ENCODE results near the gene METTL4.

Gene METTL4, protein sequence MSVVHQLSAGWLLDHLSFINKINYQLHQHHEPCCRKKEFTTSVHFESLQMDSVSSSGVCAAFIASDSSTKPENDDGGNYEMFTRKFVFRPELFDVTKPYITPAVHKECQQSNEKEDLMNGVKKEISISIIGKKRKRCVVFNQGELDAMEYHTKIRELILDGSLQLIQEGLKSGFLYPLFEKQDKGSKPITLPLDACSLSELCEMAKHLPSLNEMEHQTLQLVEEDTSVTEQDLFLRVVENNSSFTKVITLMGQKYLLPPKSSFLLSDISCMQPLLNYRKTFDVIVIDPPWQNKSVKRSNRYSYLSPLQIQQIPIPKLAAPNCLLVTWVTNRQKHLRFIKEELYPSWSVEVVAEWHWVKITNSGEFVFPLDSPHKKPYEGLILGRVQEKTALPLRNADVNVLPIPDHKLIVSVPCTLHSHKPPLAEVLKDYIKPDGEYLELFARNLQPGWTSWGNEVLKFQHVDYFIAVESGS

DNA sequence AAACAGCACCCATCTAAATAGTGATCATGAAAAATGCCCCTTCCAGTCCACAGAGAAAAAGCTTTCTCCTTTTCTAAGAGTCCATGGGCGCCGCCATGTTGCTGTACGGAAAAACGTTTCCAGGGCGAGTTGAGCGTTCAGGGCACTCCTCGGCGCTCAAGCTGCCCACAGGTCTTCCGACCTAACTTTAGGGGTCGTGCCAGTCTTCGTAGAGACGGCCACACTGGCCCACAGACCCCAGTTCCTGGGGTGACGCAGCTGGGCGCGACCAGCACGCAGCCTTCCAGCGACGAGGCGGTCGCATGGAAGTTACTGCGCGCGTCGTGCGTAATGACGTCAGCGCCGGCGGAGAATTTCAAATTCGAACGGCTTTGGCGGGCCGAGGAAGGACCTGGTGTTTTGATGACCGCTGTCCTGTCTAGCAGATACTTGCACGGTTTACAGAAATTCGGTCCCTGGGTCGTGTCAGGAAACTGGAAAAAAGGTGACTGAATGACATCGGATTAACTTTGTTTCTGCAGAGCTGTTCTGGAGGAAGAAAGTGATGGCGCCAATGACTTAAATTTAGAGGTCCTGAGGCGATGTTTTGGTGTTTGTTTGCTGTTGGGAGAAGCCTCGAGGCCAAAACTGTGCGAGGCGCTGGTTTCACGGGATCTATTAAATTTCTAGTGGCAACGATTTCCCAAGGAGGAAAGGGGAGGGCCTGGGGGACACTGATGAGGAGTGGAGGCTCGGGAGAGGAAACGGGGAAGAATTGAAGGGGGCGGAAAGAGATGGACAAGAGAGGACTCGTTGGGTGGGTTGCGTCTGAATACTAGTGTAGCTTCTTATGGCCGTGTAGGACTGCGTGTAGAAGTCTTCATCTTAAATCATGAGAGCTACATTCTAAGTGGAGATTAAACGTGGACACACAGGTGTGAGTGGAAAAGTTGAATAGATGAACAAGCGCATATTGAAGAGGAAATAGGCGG is at the start of gene METTL4, which contains the start of gene NDC80:
TSS of gene METTL4 (minus strand) at position 306 of the 971 bp plus-strand sequence. CDS start 4,289 bp downstream, outside the sequence.
TSS of gene NDC80 (plus strand) at position 358 of the 971 bp plus-strand sequence. CDS start 1,429 bp downstream, outside the sequence.
- peak; percentile 44 for DNase-seq

DNA sequence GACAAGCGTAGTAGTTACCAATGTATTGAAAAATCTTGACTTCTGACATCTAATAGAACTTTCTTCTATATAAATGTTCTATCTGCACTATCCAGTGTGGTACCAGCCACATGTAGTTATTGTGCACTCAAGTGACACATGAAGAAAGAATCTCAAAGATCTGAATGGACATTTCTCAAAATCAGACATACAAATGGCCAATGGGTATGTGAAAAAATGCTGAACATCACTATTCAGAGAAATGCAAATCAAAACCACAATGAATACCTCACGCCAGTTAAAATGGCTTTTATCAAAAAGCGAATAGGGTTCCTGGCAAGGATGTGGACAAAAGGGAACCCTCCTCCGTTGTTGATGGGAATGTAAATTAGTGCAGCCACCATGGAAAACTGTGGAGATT is 46.7 kb upstream of the METTL4 start:
- DNase-seq = no peak

DNA sequence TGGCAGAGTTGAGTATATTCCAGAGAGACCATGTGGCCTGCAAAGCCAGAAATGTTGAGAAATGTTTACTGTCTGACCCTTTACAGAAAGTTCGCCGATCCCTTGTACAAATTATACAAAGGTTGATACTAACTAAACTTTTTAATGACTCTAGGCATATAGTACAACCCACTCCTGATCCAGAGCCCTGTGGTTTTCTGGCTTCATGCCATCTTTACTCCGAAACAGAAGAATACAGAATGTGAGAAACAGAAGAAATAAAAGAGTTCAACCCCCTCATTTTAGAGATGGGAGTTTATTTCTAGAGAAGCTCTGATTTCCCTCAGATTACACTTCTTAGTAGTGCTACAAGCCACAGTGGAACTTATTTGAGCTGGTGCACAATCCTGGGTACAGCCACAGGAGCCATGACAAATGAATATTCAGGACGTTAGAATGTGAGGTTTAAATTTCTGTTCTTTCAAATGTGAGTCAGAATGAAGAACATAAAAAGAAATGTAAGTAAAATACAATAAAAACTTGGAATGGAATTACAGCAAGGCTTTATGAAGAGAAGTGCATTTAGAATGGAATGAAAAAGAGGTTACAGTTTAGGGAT is 46.2 kb upstream of the METTL4 start:
- DNase-seq = no peak

DNA sequence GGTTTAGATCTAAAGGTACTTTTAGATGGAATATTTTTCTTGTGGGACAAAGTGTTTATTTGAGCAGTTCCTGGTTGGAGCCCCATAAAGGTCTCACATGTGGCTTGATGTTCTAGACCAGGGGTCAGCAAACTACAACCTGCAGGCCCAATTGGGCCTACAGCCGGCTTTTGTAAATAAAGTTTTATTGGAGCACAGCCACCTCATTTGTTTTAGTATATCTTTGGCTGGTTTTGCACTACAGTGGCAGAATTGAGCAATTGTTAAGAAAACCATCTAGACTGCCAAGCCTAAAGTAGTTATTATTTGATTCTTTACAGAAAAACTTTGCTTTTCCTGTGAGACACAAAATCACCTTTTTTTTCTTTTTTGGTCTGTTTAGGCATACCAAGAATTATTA is 41.7 kb upstream of the METTL4 start:
- no peak for DNase-seq

DNA sequence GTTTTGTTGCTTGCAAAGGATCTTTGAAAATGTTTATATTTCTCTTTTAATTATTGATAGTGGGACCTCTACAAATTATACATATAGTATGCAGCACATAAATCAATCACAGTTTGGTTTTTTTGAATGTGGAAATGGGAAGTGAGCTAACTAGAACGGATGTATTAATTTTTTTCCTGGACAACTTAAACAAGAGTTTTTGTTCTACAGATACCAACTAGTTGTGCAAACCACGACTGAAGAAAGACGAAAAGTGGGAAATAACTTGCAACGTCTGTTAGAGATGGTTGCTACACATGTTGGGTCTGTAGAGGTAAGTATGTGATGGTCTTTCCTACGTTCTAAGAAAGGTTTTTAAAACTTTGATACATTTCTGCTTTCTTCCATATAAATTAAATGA is 39.2 kb upstream of the METTL4 start:
- DNase-seq = no peak

DNA sequence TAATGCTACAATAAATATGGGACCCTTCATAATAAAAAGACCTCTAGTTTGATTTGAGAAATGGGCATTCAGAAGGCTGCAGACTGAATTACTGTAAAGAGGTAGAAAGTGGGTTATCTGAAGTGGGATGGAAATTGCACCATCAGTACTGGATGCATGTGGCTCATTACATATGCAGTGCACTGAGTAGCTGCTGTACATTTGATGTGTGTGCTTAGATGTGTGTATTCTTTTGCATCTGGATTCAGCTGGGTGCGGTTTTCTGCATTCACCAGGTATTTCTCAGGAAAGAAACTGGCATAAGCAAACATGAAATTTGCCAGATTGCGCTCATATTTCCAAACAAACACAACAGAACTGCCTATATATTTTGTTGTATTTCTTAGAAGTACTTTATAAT is 38.3 kb upstream of the METTL4 start:
- no peak for DNase-seq

DNA sequence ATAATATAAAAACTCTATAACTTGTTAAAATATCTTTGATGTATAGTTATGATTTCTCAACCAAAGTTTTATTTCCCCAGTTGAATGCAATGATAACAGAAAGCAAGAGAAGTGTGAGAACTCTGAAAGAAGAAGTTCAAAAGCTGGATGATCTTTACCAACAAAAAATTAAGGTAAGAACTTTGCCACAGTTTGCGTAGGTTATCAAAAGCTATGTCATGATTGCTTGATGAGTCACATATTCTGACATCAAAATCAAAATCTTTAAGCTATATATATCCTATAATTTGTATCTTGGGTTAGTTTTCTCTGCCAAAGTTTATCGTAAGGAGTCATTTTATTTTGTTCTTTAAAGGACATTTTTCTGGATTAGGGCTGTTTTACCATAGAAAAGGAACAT is 35.0 kb upstream of the METTL4 start:
- no peak for DNase-seq

DNA sequence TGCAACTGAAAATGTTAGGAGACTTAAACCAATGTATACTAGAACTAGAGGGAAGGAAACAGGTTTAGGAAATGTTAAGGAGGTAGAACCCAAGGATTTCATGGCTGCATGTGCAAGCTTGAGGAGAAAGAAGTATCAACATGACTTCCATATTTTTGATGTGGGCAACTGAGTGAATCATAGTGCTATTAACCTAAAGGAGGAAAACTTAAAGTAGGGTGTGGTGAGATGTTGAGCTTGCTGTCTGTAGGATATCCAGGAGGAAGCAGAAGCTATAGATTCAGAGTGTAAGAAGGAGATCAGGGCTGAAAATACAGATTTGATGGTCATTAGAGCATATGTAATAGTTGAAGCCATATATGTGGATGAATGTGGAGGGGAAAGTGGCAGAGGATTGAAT is 31.5 kb upstream of the METTL4 start:
- DNase-seq = no peak

DNA sequence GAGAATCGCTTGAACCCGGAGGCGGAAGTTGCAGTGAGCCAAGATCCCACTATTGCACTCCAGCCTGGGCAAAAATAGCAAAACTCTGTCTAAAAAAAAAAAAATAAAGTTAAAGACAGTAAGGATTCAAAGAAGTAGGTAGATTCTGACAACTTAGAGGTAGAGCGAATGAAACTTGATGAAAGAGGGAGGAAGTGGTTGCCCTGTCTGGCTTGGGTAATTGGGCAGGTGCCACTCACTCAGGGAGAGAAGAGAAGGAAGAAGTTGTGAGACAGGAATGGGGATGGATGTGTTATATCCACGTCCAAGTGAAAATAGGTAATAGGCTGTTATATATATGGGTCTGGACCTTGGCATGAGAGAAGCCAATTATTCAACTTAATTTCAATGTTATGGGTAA is 26.3 kb upstream of the METTL4 start:
- DNase-seq = no peak

DNA sequence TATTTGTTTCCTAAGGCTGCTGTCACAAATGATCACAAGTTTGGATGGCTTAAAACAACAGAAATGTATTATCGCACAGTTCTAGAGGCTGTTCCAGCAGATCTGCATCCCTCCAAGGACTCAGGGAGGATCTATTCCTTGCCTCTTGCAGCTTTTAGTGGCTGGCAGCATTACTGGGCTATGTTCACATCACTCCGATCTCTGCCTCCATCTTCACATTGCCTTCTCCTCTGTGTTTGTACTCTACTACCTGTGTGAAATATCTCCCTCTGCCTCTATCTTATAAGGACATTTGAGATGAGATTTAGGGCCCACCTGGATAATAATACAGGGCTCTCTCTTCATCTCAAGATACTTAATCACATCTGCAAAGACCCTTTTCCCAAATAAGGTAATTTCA is 19.0 kb upstream of the METTL4 start:
- no peak for DNase-seq

DNA sequence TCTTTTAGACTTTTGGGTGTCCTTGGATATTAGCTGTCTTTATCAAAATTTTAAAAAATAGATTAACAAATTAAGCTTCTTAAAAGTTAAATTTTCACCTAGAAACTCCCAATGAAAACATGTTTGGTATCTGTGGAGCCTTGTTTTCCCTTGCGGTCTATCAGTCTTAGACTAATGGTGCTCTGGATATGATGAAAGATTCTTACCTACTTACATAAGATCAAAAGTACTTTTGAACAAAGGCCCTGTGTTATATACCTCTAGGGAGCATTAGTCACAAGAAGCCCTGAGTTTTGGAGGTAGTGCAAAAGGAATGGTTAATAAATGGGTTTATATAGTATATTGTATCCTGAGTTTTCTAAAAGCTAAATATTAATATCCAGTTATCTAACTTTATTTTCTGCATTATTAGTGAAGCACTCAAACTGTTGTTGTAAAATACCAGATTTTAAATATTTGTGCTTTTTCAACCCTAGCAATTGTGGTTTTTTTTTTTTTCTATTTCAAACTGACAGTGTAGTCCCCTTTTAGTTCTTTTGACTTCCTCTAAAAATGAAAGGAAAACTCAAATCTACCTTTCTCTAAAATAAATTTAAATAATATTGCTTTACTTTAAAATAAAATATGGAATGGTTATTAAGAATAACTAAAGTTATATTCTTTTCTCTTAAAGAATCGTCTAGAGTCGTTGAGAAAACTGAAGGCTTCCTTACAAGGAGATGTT is 18.2 kb upstream of the METTL4 start:
- DNase-seq = no peak

DNA sequence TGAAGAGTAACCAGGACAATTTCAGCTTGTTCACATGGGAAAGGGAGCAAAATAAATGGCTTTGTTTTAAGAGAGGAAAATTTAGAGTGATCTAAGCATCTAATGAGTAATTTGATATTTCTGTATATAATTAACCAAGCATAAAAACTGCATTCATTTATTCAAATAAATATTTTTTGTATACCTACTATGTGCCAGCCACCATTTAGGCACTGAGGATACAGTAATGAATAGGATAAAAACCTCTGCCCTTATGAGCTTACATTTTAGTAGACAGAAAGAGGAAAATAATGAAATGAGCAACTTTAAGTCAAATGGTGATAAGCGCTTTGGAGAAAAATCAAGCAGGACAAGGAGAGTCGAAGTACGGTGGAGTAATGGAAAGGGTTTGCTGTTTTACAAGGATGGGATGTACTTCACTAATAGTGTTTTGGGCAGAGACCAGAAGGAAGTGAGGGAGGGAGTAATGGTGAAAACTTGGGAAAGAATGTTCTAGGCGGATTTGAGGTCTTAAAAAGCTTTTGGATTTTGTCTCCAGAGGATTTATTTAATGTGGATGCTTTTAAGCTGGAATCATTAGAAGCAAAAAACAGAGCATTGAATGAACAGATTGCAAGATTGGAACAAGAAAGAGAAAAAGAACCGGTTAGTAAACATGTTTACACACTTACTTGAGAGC is 17.5 kb upstream of the METTL4 start:
- DNase-seq = no peak

DNA sequence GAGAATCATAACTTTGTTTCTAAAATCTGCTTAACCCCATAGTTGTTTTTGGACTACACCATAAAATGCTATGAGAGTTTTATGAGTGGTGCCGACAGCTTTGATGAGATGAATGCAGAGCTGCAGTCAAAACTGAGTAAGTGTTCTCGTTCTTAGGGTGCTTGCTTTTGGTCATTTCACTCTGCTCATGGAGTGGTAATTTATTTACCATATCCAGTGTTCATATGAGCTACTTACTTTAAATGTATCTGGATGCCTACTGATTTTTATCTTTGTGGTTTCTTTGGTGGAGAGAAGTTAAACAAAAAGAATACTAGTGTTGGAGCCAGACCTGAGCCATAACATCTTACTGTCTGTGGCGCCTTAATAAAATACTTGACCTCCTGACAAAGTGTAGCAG is 16.5 kb upstream of the METTL4 start:
- no peak for DNase-seq

DNA sequence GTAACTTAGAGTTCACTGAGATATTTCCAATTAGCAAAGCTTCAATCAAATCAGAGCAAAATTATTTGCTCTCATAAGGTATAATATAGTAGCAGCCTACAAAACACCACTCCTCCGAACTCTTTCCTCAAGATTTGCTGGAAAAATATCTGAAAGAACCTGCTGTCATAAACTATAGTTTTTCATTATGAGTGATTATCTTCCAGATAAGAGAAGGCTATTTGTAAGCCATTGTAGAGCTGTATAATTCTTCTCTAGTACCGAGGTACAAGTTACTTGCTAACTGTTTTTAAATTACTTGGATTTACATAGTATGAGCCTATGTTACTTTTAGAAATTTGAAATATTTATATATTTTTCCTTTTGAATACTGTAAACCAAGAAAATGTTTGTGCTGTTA is 2.1 kb upstream of the METTL4 start:
- no peak for DNase-seq

DNA sequence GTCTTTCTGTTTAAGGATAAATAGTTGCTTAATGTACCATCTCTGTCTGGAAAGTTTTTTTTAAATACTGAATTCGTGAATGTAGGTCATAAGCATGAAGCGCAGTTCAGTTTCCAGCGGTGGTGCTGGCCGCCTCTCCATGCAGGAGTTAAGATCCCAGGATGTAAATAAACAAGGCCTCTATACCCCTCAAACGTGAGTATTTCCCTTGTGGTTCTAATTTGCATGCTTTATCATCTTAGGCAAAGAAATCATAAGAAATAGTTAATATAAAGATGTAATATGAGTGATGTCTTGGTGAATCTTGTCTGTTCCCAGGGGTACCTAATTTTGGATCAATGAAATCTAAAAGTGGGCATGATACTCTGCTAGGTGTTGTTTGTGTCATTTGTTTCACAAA is 1.6 kb upstream of the METTL4 start:
- DNase-seq = no peak

DNA sequence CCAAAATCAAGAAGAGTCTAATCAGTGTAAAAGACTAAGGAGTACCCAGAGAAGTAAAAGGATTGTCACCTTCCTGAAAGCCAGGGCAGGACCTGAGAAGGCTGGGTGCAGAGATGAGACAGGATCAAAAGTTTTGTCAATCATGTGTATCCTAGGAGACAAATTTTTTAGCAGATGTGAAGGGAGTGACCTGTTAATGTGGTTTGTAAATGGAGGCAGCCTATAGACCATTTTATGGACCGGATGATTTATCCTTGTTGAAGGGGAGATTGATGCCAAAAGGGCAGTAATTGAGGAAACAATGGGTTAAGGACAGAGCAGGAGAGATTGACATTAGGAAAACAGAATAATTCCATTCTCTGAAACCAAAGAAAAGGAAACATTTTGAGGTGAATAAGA is 865 bp upstream of the METTL4 start:
- DNase-seq = no peak

DNA sequence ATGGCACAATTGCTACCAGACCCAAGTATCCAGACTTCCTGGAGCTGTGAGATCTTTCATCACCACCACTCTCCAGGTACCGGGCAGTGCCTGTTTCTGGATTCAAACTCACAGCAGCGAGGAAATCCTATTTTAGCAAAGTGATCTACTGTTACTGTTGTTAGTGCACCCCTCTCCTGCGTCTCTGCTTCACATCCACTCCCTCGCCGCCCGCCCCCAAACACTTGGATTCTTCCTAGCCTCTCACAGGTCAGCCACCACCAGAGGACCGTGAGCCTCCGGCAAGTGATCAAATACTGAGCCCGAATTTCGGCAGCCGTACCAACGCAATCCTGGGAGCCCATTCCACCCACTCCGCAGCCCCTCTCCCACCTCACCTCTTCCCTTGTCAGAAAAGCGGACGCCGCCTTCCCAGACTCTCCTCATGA is 519 bp downstream of the METTL4 start:
- peak; percentile 44 for DNase-seq

DNA sequence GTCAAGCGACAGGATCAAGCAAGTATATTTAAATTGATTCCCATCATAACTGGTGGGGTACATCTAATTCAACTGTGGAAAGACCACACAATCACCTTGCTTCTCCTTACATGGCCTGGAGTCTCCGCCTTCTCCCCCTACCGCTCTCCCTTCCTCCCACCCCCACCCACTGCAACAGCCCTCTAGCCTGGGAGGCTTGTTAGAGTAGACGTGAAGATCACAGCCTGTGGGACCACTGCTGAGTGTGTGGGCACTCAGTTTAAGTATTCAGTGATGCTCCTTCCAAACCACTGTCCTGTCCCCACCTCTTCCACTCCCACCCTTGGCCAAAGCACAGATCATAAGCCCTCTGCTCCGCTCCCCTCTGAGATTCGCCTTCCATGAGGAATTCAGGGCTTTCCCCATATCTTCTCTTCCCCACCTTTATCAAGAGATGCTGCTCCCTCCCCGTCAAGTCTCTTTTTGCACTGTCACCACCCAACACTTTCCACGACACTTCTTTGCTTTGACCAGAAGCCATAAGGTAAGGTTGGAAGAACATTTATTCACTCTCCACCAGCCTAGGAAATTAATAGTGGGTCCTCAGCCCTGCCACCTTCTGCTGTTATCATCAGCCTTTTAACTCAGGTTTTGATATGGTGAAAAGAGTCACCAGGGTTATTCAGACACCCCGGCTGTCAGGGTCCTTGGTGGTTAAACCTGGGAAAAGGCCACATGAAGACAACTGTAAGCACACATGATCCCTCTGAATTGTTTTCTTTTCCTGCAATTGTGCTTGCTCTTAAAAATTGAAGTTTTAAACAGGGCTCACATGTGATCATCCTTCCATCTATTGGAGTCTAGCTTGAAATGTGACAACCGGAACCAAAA is 1.7 kb downstream of the METTL4 start:
- no peak for DNase-seq

DNA sequence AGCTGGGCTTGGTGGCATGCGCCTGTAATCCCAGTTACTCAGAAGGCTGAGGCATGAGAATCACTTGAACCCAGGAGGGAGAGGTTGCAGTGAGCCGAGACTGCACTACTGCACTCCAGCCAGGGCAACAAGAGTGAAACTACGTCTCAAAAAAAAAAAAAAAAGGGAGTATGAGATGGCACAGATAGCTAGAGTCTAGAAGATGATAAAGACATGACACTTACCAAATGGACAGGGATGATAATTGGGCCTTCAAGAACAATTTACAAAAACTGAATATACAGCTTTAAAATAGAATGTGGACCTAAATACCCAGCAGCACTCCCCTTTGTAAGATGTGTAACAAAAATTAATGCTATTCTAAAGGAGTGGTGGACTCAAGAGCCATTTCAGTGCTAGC is 2.7 kb downstream of the METTL4 start:
- DNase-seq = no peak

DNA sequence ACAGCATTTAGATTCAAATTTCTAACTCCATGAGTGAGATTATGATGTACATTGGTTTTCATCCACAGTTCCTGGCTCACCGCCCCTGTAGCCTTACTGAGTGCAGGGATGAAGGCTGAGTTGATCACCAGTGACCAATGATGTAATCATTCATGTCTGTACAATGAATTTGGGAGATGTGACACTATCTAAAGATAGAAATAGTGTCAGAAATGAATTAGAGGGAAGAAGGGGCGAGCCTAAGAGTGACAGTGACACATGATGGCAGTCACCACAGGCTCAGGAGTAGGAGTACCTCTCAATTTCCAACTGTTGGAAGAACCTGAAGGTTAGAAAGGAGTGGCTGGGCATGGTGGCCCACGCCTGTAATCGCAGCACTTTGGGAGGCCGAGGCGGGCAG is 3.2 kb downstream of the METTL4 start:
- DNase-seq = no peak

DNA sequence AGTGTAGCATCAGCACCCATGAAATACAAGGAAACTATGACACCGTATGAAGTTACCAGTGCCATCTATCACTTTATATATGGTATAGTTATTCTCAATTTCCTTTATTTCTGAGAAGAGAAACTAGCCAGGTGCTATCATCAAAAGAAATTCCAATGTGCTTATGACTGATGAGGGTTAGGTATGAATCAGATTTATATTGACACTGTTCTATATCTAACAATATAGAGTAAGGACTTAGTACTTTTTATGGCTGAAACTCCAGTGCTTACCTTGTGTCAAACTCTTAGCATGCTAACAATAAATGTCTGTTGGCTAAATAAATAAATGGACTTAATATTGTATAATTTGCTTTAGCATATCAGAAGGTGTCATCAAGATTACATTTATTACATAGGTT is 6.9 kb downstream of the METTL4 start:
- no peak for DNase-seq
